PC-3 (cell line): ENCODE measurements around the gene MMP21.

ENCODE experiments used
- EZH2 ChIP-seq: fragments of 300-600 bp; sonication (generic); IDR thresholded peaks from one replicate; pipeline ENCODE4 v1.6.1; 2017; ENCODE audit warnings: antibody characterized with exemption, mild to moderate bottlenecking, low read length; ENCODE audit not compliant: unreplicated experiment
- EZH2phosphoT487 ChIP-seq: fragments of 300-600 bp; sonication (generic); IDR thresholded peaks from 2 replicates; pipeline ENCODE4 v1.6.1; 2018; ENCODE audit warnings: mild to moderate bottlenecking, antibody characterized with exemption, low read length, borderline replicate concordance
- TF ChIP-seq, protein P1 (sequence below): fragments of 300-600 bp; sonication (generic); conservative IDR thresholded peaks from 2 replicates; pipeline ENCODE4 v1.5.1; 2017; ENCODE audit warnings: antibody characterized with exemption, low read depth, mild to moderate bottlenecking, low read length

DNA sequence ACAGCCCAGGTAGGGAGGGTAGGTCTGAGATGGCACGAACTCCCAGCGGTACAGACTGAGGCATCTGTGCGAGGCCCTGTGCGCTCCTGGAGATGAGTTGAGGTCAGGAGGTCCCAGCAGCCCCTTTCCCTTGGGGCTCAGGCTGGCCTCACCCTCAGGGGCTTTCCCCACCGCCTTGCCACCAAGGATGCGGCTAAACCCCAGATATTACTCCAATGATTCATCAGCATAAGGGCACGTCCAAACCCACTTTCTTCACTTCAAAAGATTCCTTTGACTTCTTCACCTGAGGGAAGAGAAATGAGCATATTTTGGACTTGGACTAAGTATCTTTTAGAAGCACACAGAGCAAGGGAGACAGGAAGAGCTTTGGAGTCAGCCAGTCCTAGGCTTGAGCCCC is 27.1 kb upstream of the MMP21 start:
- TF ChIP-seq, protein P1, sequence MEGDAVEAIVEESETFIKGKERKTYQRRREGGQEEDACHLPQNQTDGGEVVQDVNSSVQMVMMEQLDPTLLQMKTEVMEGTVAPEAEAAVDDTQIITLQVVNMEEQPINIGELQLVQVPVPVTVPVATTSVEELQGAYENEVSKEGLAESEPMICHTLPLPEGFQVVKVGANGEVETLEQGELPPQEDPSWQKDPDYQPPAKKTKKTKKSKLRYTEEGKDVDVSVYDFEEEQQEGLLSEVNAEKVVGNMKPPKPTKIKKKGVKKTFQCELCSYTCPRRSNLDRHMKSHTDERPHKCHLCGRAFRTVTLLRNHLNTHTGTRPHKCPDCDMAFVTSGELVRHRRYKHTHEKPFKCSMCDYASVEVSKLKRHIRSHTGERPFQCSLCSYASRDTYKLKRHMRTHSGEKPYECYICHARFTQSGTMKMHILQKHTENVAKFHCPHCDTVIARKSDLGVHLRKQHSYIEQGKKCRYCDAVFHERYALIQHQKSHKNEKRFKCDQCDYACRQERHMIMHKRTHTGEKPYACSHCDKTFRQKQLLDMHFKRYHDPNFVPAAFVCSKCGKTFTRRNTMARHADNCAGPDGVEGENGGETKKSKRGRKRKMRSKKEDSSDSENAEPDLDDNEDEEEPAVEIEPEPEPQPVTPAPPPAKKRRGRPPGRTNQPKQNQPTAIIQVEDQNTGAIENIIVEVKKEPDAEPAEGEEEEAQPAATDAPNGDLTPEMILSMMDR: no peak
- TF ChIP-seq EZH2phosphoT487 (no peak), EZH2 (no peak)
